GM18868 (cell line): ENCODE data around the gene SLAMF1.
"Not testable (repeated sequence)": the region's sequence is repeated elsewhere in the genome, so short reads cannot be mapped to it uniquely, and the experiment has no call there.

ENCODE experiments used
- ATAC-seq: cut with Tn5 transposase; IDR thresholded peaks from one replicate; pipeline ENCODE4 v1.9.1; 2021; ENCODE audit warnings: mild to moderate bottlenecking, moderate library complexity; ENCODE audit not compliant: unreplicated experiment

SLAMF1 gene

GRCh38 chr1:160640359-160641123, 6.3 kb downstream of the SLAMF1 start:
- peak; percentile 23 for ATAC-seq

GRCh38 chr1:160639652-160640051, 7.2 kb downstream of the SLAMF1 start:
- ATAC-seq = no peak

GRCh38 chr1:160638926-160639325, 7.9 kb downstream of the SLAMF1 start:
- no peak for ATAC-seq

- no peak for ATAC-seq
Measured at GRCh38 chr1:160638540-160638857, 8.3 kb downstream of the SLAMF1 start.

- ATAC-seq = peak; percentile 23
Measured at GRCh38 chr1:160637821-160638539, 8.9 kb downstream of the SLAMF1 start.

- no peak for ATAC-seq
Measured at GRCh38 chr1:160637065-160637464, 9.8 kb downstream of the SLAMF1 start.

GRCh38 chr1:160636547-160636946, 10.3 kb downstream of the SLAMF1 start:
- no peak for ATAC-seq

GRCh38 chr1:160636076-160636475, 10.8 kb downstream of the SLAMF1 start:
- no peak for ATAC-seq

- ATAC-seq = no peak
Measured at GRCh38 chr1:160634543-160635491, 12.0 kb downstream of the SLAMF1 start.

- ATAC-seq = no peak
Measured at GRCh38 chr1:160633330-160633903, 13.4 kb downstream of the SLAMF1 start.

- ATAC-seq = no peak
Measured at GRCh38 chr1:160631983-160632625, 14.7 kb downstream of the SLAMF1 start.

GRCh38 chr1:160630523-160631451, 16.1 kb downstream of the SLAMF1 start:
- no peak for ATAC-seq

- ATAC-seq = no peak
Measured at GRCh38 chr1:160629286-160630210, 17.3 kb downstream of the SLAMF1 start.

GRCh38 chr1:160628799-160629263, 18.0 kb downstream of the SLAMF1 start:
- ATAC-seq = no peak

- not testable (repeated sequence) for ATAC-seq
Measured at GRCh38 chr1:160627677-160628289, 19.1 kb downstream of the SLAMF1 start.

GRCh38 chr1:160626509-160627342, 20.1 kb downstream of the SLAMF1 start:
- peak; percentile 28 for ATAC-seq
